GM18499 (cell line): Measurements from ENCODE around the gene ALLC.
"Not testable (repeated sequence)": the region's sequence is repeated elsewhere in the genome, so short reads cannot be mapped to it uniquely, and the experiment has no call there.

Experiments
- ATAC-seq: cut with Tn5 transposase; IDR thresholded peaks from one replicate; pipeline ENCODE4 v1.9.1; 2021; ENCODE audit warnings: moderate number of reproducible peaks; ENCODE audit not compliant: insufficient read depth, unreplicated experiment

Gene ALLC

GRCh38 chr2:3625186-3625585 is 32.8 kb upstream of the ALLC start:
- ATAC-seq = no peak

DNA sequence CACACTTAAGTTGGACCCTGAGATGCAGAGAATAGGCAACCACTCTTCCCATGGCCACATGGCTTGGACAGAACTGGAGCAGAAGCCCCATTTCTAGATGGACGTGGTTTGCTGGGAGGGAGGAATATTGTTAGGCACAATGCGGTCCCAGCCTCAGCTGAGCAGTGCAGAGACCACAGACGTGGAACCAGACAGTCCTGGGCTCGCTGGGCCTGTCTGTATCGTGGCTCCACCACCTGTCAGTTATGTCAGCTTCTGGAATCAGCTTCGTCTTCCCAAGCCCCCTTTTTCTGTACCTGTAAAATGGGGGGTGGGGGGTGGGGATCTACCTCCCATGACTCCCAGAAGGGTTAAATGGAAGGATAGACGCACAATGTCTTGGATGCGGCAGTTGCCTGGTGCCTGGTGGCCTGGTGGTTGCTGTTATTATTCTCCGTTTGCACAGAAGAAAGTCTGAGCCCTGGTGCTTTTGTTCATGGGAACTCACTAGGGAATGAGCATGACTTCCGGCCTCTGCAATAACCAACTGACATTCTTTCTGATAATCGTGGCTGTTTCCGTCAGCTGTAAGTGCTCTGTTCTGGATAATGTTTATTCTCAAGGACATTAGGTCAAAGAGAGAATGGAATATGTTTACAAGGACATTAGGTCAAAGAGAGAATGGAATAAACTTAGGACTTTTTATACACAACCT is 31.7 kb upstream of the ALLC start:
- no peak for ATAC-seq

DNA sequence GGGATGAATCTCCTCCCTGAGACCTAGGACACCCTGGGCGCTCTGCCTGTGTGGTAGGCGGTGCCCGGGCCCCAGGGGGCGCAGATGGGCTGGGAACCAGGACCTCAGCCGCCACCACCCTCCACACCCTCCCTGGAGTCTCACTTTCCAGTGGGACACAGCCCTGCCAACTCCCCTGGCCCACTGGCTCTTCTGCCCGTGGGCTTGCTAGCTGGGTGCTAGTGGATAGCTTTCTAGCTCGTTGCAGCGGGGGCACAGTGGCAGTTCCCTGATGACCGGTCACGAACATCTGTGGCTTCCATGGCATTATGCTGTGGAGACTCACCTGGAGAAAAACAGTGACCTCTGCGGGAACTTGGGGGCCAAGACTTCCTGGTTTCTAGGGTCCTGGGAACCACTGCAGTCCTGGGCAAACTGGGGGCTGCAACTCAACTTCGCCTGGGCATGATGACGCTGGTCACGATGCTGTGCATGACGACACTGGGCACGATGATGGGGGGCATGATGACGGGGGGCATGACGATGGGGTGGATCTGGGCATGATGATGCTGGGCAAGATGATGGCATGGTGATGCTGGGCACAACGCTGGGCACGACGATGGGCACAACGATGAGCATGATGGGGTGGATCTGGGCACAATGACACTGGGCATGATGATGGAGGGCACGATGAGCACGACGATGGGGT is 31.0 kb upstream of the ALLC start:
- no peak for ATAC-seq

- ATAC-seq = no peak
Measured at GRCh38 chr2:3627500-3628100, 30.4 kb upstream of the ALLC start.

DNA sequence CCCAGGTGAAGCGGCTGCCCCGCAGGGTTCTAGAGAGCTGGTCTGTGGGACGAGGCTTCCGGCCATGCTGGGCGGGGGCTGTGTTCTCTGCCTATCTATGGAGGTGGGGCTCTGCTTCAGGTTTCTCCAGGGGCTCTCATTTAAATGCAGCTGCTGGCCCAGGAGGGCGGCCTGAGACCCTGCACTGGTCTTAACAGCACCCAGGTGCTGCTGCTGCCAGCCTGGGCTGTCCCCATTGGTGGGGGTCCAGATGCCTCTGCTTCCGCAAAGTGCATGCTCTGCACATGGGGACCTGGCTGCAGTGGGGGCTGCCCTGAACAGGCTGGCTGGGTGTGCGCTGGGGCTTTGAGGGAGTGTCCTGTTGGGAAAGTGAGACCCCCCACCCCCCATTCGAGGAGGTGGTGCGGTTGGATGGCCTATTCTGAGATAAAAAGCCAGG is 29.7 kb upstream of the ALLC start:
- no peak for ATAC-seq

DNA sequence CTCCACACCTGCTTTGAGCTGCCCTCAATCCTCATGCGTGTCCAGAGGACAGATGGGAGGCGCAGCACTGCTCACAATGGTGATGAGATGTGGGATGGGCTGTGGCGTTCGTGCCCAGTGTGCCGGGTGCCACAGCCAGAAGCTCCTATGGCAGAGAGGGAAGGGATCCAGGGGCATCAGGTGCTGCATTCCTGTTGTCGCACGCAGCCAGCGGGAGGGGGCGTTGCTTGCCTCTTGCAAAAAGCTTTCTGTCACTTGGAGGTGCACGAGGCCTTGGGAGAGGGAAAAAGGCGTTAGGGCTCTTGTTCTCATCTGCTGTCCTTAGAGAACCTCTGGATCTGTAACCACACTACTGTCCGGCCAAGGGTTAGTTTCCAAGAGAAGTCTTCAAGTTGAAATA is 29.2 kb upstream of the ALLC start:
- ATAC-seq = no peak

DNA sequence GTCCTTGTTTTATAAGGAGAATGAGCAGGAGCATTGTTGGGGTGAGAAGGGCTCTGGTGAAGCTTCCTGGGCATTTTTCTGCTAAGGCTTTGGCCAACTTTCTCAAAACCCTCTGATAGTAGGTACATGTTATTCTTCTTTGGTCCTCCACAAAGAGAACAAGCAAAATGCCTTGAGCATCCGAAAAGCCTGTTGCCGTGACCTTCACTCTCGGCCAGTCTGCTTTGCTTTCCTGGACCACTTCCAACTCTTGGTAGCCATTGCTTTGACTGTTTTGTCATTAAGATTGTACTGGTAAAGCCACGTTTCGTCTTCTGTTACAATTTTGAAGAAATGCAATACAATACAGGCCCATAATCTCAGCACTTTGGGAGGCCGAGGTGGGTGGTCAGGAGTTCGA is 27.4 kb upstream of the ALLC start:
- ATAC-seq = no peak

DNA sequence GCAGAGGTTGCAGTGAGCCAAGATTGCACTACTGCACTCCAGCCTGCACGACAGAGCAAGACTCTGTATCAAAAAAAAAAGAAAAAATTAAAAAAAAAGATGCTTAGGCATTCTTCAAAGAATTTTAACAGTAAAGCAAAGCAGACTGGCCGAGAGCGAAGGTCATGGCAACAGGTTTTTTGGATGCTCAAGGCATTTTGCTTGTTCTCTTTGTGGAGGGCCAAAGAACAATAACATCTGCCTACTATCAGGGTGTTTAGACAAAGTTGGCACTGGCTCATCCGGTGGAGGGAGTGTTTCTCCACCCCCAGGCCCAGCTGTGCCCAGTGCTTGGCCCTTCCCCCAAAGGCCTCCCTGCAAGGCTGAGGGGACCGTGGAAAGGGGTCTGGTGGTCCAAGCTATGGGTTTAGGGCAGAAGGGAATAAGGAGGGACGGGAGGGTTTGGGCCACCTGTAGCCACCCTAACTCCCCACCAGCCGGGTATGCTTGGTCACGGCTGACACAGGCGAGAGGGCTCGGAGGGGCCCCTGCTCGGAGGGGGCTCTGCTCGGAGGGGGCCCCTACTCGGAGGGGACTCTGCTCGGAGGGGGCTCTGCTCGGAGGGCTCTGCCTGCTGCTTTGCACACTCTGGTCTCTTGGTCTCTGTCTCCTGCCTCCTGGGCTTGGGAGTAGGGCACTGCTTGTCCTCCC is 26.7 kb upstream of the ALLC start:
- no peak for ATAC-seq

GRCh38 chr2:3631851-3632659 is 25.9 kb upstream of the ALLC start:
- ATAC-seq = no peak

- ATAC-seq = no peak
Measured at GRCh38 chr2:3633089-3633981, 24.7 kb upstream of the ALLC start.

GRCh38 chr2:3633982-3634595 is 23.9 kb upstream of the ALLC start:
- ATAC-seq = no peak

DNA sequence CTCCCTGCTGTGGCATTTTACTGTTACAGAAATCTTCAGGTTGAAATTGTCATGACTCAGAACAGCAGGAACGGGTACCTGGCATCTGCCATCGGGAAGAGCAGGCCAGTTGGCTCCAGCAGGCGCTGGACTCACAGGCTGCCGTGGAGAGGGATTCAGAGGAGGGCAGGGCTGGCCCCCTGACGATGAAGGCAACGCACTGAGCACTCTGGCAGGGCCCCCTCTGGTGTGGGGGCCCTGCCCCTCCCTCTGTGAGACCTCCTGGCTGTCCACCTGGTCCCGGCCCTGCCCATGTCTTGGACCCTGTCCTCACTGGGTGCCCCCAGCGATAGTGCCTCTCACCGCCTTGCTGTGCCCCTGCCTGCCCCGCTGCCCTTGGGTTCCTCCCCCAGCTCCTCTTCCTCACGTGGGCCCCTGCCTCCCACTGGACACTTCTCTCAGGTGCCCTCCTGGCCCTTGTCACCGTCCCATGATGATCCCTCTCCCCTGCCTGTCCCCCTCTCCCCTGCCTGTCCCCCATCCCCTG is 23.3 kb upstream of the ALLC start:
- ATAC-seq = no peak

DNA sequence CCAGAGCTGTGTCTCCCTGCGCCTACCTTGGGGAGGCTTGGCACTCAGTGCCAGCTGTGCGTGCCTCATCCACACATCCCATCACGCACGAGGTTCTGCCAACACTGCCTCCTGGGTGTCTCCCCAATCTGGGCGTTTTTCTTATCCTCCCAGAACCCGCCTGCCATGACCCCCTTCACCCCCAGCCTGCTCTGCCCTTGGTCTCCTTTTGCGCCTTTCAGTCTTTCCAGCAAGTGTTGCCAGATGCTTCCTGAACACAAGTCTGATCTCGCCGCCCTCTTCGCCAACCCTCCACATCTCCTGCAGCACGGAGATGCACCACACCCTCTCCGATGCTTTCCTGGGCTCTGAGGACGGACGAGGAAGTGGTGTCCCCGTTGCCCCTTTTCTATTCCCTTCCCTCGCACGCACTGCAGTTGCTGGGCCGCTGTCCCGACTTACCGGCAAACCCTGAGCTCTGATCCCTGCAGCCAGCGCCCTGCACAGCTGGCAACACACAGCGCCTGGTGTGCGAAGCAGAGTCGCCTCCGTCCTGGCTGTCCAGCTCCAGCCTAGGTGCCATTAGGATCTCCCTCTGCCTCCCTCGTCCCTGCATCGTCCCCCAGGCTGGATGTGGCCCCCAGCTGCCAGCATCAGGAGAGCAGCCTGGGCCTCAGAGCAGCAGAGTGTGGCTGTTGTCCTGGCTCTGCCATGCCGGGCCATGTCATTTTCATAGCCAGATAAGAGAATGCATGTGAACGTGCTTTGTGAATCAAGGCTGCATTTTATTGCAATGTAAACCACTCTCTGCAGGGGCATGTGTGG is 22.6 kb upstream of the ALLC start:
- ATAC-seq = no peak

DNA sequence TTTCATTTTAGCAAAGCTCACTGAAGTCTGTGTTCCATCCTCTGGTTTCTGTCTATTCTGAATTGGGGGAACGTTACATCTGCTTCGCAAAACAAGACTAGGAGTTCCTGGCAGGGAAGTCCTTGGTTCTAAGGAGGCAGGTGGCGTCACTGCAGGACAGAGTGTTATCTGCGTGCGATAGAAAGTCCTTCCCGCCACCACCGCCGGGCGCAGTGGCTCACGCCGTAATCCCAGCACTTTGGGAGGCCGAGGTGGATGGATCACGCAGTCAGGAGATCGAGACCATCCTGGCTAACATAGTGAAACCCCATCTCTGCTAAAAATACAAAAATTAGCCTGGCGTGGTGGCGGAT is 22.0 kb upstream of the ALLC start:
- ATAC-seq = not testable (repeated sequence)

GRCh38 chr2:3636586-3637310 is 21.3 kb upstream of the ALLC start:
- no peak for ATAC-seq

DNA sequence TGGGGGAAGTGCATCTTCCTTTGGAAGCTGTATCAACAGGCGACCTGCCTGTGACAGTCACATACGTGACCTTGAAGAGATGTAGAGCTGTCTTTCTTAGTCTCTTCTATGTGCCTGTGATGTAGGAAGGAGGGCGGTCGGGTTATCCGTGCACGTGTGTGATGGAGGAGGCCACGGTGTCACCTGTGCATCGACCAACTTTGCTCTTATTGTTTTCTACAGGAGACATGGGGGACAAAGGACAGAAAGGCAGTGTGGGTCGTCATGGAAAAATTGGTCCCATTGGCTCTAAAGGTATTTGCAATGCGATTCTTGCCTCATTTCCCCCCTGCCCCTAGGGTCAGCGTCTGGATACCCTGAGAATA is 20.7 kb upstream of the ALLC start:
- no peak for ATAC-seq

DNA sequence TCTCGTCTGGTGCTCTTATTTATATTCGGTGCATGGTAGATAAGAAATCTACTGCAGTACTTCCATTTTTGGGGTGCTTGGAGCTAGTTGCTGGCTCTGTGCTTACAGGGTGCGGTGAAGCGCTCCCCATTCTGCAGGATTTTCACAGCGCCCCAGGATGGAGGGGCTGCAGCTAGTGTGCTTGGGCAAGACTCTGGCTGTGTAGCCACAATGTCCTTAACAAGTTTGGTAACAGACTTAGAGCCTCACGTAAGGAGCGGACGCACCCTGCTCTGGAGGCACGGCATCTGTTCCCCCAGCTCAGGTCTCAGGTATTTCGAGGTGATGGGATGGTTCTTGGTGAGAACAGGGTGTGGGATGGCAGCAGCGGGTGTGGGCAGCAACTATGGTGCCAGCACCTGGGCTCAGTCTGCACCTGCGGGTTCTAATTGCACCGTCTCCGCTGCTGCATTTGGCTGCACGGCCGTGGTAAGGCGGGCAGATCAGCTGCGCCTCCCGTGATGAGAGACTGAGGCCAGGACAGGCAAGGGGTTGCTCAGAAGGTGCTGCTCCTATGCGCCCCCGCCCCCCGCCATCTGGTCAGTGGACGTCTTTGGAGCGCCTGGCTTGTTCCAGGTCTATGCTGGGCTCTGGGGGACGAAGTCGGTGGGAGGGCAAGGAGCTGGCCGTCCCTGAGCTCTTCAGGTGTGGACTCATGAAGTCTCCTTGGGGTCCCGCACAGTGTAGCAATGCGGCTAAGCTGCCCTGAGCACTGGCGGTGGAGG is 20.1 kb upstream of the ALLC start:
- no peak for ATAC-seq
